GM19397 (cell line): ENCODE measurements around the gene MLLT3.

Experiments used
- ATAC-seq: cut with Tn5 transposase; IDR thresholded peaks from one replicate; pipeline ENCODE4 v1.9.1; 2021; ENCODE audit warnings: mild to moderate bottlenecking, moderate library complexity; ENCODE audit not compliant: unreplicated experiment

The MLLT3 gene

DNA sequence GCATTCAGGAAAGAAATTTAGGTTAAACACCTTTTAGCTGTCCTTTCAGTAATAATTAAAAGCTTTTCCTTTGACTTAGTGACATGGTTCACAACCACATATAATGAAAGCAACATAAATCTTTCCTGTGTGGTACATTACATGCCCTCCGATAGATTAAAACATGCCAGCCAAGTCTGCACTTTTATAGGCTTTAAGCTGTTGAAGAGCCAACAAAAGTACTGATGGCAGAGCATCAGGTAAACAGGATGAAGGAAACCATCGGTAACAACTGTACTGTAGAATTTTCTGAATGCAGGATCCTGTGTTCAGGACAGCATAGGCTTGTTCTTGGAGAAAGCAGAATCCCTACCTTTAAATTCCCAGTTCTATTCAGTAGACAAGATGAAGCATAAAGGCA lies 226.6 kb downstream of the MLLT3 start:
- no peak for ATAC-seq

DNA sequence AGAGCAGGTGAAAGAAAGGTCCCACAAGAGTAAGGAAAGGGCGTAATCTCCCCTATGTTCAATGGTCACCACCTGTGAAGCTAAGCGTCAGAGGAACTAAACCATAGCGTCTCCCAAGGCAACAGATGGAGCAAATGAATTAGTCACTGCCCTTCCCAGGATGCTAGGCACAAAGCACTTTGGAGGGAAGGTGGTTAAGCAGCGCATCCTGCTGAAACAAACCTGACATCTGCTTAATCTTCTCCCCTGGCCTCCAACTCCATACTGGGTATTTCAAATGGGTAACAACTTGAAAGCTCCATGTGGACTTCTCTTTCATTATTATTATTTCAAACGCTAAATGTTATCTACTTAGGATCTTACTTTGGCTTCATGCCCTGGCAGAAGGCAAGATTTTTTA lies 227.3 kb downstream of the MLLT3 start:
- no peak for ATAC-seq

DNA sequence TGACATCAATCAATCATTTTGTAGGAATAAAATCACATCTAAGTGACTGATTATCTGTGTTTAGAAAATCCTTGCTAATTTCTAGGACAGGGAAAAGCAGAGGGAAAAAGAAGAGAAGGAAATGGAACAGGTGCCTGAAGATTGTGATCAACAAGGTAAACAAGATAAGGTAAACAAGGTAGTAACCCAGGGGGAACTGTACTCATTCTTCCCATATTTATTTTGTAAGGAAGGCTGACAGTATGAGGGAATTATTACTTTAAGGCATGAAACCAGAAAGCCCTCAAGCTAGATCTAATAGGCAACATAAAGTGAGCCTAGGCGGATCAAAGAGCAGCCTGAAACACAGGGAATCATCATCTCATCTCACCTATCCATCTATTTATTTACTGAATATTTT lies 231.1 kb downstream of the MLLT3 start:
- ATAC-seq: no peak

DNA sequence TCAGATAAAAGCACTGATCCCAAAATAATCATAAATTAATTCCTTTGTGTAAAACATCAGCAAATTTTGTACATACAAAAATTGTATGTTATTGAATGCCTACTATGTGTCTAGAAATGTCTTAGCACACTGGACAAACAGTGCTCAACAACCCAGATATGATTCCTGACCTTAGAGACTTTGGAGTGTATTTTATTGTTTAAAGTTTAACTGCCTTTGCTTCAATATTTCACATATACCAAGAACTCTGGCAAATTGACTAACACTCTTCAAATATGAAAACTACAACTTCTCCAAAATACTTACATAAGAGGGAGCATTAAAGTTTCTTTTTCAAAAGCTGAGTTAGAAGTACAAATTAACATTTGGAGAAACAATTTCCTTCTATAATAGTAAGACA lies 231.9 kb downstream of the MLLT3 start:
- ATAC-seq: no peak

DNA sequence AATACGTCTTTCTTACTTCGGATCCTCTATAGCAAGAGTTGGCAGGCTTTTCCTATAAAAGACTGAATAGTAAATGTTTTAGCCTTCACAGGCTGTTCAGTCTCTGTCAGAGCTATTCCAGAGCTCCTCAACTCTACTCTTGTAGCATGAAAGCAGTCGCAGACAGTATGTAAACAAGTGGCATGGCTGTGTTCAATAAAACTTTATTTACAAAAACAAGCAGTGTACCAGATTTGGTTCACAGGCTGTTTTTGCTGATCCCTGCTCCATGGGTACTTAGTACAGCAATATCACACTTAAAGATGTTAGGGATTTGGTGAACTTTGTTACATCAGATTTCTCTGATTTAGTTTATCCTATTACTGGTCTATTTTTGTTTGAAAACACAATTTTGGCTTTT lies 235.2 kb downstream of the MLLT3 start:
- ATAC-seq: no peak

DNA sequence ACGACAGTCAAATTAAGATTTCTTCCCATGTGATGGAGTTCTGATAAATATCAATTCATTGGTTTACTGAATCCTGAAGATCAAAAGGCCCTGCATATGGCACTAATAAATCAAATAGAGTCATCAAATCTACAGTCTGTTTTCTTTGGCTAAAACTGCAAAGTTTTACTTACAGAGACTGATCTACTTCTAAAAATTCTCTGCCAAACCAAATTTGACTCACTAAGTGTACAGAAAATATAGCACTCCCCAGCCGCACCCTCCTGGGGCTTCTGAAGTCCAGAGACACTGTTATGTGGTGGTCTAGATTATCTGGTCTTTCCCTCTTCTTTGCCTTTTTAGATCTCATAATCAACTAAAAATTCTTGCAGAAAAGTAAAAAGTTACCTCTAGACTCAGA lies 237.7 kb downstream of the MLLT3 start:
- no peak for ATAC-seq

DNA sequence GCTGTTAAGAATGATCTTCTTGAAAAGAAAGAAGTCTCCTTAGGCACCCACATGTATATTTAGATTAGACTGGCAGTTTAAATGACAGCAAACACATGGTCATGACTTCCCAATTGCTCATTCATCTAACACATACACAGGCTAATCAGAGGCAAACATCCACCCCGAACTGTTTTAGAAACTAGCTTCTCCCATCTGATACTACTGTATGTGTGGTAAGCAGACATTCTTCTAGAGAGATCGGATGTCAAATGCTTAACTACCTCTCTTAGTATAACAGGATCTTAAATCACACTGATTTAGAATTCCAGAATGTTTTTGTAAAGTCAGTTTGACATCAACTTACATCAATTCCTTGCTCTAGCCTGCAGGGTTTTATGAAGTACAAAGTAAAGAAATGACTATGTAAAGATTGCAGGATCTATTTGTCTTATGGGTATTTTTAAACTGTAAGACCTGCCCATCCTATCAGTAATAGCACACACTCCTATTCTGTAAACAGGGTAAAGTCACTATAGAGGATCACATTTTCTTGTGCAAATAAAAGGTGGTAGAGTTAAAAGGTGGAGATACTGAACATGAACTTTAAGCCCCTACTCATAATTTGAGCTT lies 239.7 kb downstream of the MLLT3 start:
- peak; percentile 62 for ATAC-seq

DNA sequence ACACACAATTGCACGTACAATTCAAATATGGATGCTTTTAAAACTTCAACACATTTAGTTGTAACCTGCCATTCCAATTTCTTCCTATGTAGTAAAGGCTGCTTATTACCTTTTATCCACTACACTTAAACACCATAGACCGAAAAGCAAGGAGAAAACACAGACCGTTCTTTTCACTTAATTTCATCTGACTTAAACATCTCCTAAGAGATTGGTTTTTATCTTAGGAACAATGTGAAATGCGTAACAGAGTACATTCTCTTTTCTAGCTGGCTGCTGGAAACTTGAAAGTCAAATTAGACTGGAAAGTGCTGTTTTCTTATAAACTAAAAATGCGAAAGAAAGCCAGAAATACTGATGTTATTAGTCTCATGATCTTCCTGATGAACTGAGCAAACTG lies 241.8 kb downstream of the MLLT3 start:
- ATAC-seq: no peak

DNA sequence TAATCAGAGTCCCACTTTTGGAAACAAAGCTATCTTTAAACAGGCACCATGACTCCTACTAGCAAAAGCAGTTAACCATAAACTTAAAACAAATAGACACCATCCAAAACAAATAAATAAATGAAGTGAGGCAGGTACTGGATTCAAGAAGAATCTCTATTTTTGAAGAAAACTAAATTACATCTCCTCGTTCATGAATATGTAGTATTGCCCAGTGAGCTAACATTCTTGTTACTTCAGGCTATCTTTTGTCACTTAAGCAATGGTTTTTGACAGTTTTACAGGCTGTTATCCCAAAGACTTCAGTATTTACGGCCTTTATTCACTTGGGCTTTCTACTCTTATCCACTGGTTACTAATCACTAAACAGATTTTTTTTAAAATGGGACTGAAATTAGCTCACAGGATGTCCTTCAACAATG lies 242.5 kb downstream of the MLLT3 start:
- no peak for ATAC-seq

DNA sequence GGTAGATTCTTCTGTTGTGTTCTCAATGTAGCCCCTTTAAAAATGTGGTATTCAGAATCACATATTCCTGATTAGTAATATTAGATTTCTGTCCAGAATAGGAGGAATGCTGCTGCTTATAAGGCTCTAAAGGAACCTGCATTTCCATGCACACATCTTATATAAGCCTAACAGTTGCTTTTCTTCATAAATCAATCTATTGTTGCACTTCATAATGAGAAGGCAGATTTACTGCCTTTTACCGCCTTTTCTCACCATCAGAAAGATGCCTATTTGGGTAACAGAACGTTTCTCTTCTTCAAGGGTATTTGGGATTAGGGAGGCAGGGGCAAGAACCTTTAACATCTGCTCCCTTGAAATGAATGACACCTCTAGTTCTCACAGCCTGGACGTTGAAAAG lies 243.4 kb downstream of the MLLT3 start:
- ATAC-seq: no peak

DNA sequence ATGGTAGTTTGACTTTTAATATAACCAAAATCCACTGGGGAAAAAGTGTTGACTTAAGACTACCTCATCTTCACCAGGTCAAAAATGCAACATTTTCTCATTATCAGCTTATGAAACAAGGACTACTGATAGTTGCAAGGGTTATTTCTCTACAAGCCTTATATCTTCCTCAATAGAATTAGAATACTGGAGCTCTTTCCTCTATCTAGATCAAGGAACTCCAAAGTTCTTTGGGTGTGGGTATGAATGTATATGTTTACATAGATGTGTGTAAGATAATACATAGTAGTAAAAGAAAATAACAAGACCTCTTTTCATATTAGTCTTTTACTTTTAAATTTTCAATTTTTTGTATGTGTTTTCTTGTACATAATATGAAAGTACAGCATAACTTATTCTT lies 244.5 kb downstream of the MLLT3 start:
- no peak for ATAC-seq

DNA sequence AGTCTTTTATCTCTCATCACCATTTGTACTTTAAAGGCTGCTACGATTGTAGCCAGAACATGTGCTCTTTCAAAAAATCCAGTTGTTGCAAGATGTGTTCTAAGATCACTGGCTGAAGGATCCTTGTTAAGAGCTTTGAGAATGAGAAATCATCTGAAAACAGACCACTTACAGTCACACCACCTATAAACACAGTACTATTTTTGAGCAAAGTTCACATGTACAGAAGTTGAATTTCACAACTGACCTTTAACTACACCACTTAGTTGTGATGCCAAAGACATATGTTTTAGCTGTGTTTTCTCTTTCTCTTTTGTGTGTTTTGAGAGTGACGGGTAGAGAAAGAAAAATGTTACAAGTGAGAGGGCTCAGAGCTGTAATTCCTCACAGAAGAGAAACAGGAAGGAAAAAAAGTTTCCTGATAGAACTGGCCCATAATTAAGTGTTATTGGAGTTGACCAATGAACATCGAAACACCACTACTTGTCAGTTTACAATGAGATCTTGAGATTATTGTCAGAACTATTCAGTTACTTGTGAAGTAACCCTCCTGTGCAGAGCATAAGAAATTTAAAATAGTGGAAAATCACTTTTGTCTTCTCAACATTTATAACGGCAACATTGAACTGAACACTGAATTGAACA lies 245.4 kb downstream of the MLLT3 start:
- no peak for ATAC-seq

DNA sequence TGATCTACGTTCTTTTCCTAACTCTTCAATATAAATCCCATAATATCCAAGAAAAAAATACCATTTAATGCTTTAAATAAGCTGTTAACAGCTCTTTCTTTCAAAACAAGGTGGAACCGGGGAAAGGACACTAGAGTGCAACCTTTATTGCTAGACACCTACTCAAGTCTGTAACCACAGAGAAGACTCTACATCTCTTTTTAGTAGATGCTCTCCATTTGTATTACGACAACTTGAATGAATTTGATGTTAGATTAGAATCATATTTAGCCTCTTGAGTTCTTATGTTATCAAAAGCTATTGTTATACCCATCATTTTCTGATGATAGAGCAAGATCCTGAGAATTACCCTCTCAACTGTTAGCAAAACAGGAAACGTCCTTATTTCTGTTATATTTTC lies 246.3 kb downstream of the MLLT3 start:
- ATAC-seq: no peak

DNA sequence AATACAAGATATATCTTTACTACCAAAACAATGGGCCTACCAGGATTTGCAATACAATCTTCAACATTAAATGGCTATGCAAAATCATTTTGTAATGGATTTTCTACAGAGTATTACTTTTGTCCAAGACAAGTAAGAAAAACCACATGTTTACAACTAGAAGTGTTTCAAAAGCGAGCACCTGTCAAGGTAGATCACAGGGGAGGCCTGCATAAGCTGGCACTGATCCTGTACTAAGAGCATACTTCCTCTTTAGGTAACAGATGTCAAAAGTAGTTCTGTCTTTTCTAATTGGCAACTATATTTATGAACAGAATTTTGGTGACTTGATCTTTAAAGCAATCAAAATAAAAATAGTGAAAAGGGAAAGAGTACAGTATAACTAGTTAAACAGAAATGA lies 249.0 kb downstream of the MLLT3 start:
- ATAC-seq: no peak

DNA sequence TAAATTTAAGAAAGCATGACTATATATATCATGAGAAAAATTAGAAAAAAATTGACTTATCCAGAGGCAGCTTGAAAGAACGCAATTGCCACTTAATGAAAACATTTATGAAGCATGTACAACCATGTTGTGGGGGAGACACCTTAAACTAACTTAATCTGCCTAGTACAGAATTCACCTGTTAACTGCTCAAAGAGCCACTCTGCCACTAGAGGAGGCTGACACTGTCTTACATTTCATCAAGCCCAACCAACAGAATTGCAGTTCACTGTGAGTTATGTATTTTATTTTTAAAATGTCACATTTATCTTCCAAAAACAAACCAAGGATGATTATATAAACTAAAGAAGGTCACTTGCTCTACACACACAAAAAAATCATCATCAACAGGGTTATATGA lies 252.9 kb downstream of the MLLT3 start:
- ATAC-seq: no peak

DNA sequence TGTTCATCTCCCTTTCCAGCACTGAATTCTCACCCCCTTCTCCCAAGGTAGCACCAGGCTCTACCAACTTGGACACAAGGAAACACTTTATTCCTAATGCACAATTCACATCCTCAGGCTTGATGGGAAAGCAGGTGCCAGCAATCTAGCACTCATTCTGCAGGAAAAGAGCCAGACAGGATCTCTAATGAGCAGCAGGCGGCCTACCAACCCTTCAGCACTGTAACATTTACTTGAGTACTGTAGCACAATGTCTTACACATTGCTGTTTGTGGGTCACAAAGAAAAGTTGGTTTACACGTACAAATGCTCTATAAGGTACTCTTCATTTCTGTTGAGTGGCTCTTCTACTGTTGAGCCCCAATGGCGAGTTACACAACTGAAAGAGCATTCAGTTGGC lies 254.4 kb downstream of the MLLT3 start:
- ATAC-seq: no peak

DNA sequence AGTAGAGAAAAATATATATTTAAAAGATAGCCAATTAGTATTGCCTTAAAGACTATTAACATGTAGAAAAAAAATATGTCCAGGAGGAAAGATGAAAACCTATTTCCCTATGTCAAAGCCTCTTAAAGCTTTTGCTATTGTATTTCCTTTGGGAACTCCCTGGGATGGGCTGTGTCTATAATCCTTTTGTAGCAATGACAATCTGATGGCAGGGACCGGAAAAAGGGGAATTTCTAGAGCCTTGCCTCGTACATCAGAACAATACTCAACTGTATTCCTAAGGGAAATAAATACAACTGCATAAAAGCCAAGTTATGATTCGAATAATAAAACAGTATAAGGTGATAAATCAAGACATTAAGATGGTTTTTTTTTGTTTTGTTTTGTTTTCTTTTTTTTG lies 257.3 kb downstream of the MLLT3 start:
- ATAC-seq: no peak

DNA sequence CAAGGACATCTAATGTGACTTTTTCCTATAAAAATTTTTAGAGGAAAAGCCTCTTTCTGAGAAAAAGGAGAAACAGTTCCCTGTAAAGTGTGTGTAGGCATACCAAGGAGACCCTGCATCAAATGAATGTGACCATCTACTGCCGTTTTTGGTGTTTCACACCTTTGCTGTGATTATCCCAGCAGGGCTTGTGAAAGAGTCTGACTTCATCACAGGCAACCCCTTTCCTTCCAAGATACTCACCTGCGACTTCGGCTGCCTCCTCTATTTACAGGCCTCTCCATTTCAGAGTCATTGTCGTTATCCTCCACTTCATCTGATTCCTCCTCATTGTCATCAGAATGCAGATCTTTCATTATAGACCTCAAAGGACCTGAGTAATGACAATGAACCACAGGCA lies 259.1 kb downstream of the MLLT3 start:
- no peak for ATAC-seq

DNA sequence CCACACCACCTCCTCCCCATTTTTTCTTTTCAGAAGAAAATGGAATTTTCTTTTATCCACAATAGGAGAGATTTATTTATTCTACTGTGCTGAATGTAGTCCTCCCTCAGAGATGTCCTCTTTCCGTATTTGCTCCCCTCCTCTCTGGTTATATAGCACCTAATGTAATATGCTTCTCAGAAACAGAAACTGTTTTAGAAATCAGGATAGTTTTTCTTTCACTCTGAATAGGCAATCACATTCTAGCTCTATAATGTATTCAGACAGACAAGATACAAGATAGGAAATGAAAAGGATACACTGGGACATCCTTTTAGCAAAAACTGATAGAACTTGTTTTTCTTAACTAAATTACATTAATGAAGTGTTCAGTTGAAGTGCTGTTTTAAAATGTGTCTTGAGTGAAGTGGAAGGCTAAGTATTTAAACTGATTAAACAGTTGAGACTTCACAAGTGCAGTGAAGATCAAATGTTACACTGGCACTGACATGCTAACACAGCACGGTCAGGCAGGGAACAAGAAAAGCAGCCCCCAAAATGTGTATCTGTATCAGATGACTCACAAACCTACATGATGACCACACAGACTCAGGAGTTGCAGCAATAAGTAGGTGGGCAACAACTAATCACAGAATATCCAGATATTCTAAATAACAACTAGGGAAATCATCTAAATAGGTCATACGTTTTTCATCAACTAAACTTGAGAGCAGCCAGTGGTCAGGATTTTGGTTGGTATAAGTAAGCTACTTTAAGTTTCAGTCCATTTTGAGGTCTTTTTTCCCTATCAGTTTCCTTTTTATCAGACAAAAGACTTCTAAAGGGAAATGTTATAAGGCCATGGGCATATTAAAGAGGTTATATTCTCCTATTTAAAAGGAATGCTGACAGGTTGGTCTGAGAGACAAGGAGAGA lies 260.4 kb downstream of the MLLT3 start:
- ATAC-seq: no peak

DNA sequence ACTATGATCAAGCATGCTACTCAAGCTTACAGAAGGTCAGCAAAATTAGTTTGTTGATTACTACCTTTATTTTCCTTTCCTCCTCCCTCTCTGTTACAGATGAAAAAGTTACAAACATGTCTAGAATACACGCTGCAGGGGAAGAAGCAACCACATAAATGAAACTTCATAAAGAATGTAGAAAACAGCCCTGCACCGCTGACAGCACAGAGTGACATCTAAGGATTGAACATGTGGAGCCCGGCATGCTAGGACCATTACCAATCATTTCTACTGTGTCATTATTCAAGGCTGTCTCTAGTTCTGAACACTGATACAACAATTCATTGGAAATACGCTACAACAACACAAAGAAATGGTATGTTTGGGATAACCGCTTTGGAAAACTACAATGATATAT lies 261.1 kb downstream of the MLLT3 start:
- no peak for ATAC-seq

DNA sequence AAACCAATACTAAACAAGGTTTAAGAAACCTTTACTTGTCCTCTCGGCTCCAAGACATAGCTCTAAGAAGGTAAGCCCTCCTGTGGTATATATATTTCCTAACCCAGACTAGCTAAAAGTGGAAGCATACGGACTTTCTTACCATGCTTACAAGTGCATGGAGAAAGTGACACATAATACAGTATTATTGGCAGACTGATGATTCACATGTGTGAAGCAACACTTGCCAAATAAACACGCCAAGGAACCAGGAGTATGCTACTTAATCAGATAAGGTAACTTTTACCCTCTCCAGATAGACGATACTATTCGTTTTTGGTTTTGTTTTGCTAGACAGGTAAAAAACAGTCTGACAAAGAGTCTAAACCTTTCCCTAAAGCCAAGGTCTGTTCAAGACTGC lies 264.1 kb downstream of the MLLT3 start:
- no peak for ATAC-seq

DNA sequence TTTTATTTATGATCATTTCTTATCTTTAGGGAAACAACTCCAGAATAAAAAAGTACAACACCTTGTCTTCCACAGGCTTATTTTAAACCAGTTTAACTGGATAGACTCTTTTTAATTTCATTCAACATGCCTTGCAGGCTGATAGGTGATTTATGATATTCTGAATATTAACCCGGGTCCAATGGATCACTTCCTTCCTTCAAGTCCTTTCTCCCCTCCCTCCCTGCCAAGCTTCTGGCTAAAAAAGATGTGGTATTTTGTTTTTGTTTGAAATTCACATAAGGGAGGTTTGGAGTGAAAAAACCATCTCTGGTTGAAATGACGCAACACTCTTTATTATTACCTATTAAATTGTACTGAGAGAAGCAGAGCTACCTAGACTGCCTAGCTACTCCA lies 265.3 kb downstream of the MLLT3 start:
- ATAC-seq: no peak
